Measurements from ENCODE around the gene C19orf12. TPM values are rescaled to one million over a fixed set of nuclear protein-coding genes. Genes with fewer than 3 reads are reported as not detected.

C19orf12 gene
- 10 to 100 TPM; 30.1 to 68.5 (median 47.0) TPM for total RNA-seq
- polyA plus RNA-seq: 10 to 100 TPM; 20.0 to 25.3 (median 25.0) TPM
- long read RNA-seq, donor 1, transcript C19orf12-201 (3 exons, 2,464 nt): major isoform, 13 of 18 reads
- long read RNA-seq, donor 1, partial matches to known transcripts: 0 of 18 reads
- long read RNA-seq, donor 1, other reads (novel, unspliced or antisense): 0 of 18 reads
- long read RNA-seq, donor 2, partial matches to known transcripts: 0 of 7 reads
- long read RNA-seq, donor 2, other reads (novel, unspliced or antisense): 0 of 7 reads
- long read RNA-seq, donor 3, partial matches to known transcripts: 0 of 3 reads
- long read RNA-seq, donor 3, other reads (novel, unspliced or antisense): 0 of 3 reads
- long read RNA-seq, donor 4, full-length matches to known transcripts: 11 of 18 reads
- long read RNA-seq, donor 4, partial matches to known transcripts: 0 of 18 reads
- long read RNA-seq, donor 4, other reads (novel, unspliced or antisense): 7 of 18 reads
- long read RNA-seq, donor 5, full-length matches to known transcripts: 73 of 84 reads
- long read RNA-seq, donor 5, partial matches to known transcripts: 0 of 84 reads
- long read RNA-seq, donor 5, other reads (novel, unspliced or antisense): 11 of 84 reads
- long read RNA-seq, donor 6, full-length matches to known transcripts: 8 of 9 reads
- long read RNA-seq, donor 6, partial matches to known transcripts: 0 of 9 reads
- long read RNA-seq, donor 6, other reads (novel, unspliced or antisense): 1 of 9 reads
- long read RNA-seq, donor 7, partial matches to known transcripts: 0 of 4 reads
- long read RNA-seq, donor 7, other reads (novel, unspliced or antisense): 0 of 4 reads
- long read RNA-seq, donor 8, transcript C19orf12-201 (3 exons, 2,464 nt): major isoform, 15 of 21 reads
- long read RNA-seq, donor 8, partial matches to known transcripts: 0 of 21 reads
- long read RNA-seq, donor 8, other reads (novel, unspliced or antisense): 0 of 21 reads
- long read RNA-seq, donor 9, transcript C19orf12-201 (3 exons, 2,464 nt): major isoform, 9 of 12 reads
- long read RNA-seq, donor 9, partial matches to known transcripts: 0 of 12 reads
- long read RNA-seq, donor 9, other reads (novel, unspliced or antisense): 0 of 12 reads
- long read RNA-seq, donor 10, full-length matches to known transcripts: 13 of 13 reads
- long read RNA-seq, donor 10, partial matches to known transcripts: 0 of 13 reads
- long read RNA-seq, donor 10, other reads (novel, unspliced or antisense): 0 of 13 reads

GRCh38 chr19:29714953-29715700 is at the start of gene C19orf12:
C19orf12 (minus strand) TSS chr19:29715261; CDS start chr19:29708413, 6,848 bp downstream.
- DNase-seq: peak; percentile 56 to 69 (median 64)
- Histone ChIP-seq H3K36me3 (replicated peaks in 1 of 2) (no peaks in the 10 kb centered on the region), H3K9me3 (replicated peaks in 1 of 3) (no peaks in the 10 kb centered on the region), H3K27ac (peak within 1 kb of the TSS; percentile 87 to 98 (median 97)), H3K4me1 (replicated peaks in 1 of 2) (peaks cover 26 to 34% of the 10 kb centered on the region in 2 donors), H3K4me3 (peak within 1 kb of the TSS; percentile 24 to 83 (median 74)), H3K27me3 (no peaks in the 10 kb centered on the region)
- intact Hi-C loops (cut with DNase I): loop anchor here (2.0 to 5.0 kb wide), 2 partner anchors 104 to 108 kb away; partner anchors contain the start of gene POP4 (in 1 of the 2)
- WGBS, 4 donors: 0 to 1% (median 0%) methylated on average over 8 to 72 of the region's 72 CpGs
- TF ChIP-seq POLR2A (IDR thresholded peaks at IDR 0.05) (peak; percentile 65 to 78), CTCF (IDR thresholded peaks at IDR 0.05) (no peak)

DNA sequence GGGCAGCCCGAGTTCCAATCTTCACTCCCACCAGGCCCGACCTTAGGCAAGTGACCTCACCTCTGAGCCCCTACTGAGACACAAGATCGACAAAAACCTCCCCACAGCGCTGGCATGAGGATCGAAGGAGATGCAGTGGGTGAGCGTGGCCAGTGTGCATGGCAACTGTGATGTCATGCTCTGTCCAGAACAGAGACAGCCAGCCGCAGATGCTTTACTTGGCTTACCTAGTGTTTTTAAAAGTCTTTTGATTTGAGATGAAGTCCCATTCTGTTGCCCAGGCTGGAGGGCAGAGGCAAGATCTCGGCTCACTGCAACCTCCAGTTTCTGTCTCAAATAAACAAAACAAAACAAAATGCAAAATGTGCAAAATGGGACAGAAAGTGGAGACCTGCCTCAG is 49.3 kb upstream of the C19orf12 start:
- Histone ChIP-seq H3K9me3 (replicated peaks in 1 of 3) (no peaks in the 10 kb centered on the region), H3K36me3 (replicated peaks in 1 of 2) (no peaks in the 10 kb centered on the region), H3K4me3 (no peak overlapping the region), H3K27me3 (no peaks in the 10 kb centered on the region), H3K4me1 (replicated peaks in 1 of 2) (no peaks in the 10 kb centered on the region), H3K27ac (no peak overlapping the region)
- DNase-seq: no peak
- TF ChIP-seq POLR2A (IDR thresholded peaks at IDR 0.05) (no peak), CTCF (IDR thresholded peaks at IDR 0.05) (no peak)
- intact Hi-C loops (cut with DNase I): no loop called here
- 90 to 92% (median 91%) methylated on average over 8 of the region's 8 CpGs for WGBS, 4 donors

DNA sequence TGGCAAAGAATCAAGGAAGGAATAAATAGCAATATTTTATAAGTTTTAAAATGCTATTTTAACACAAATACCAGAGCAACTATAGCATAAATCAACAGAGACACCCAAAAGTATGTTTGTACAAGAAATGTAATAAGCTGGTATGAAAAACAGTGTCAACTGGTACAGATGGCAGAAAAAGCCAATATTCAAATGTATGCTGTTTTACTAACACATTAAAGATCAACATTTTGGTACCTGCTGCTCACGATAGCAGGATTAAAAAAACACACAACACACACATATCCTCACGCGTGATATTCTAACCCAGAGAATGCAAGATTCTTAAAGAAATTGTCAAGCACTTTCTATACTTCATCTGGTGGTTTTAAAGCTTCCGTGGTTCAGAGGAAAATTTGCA is 48.1 kb upstream of the C19orf12 start:
- DNase-seq: no peak
- Histone ChIP-seq H3K36me3 (replicated peaks in 1 of 2) (no peaks in the 10 kb centered on the region), H3K9me3 (replicated peaks in 1 of 3) (no peaks in the 10 kb centered on the region), H3K27ac (no peak overlapping the region), H3K4me3 (no peak overlapping the region), H3K4me1 (replicated peaks in 1 of 2) (no peaks in the 10 kb centered on the region), H3K27me3 (no peaks in the 10 kb centered on the region)
- WGBS, 4 donors: 87 to 92% (median 91%) methylated on average over 4 of the region's 4 CpGs
- intact Hi-C loops (cut with DNase I): no loop called here
- TF ChIP-seq POLR2A (IDR thresholded peaks at IDR 0.05) (no peak), CTCF (IDR thresholded peaks at IDR 0.05) (no peak)

All from adrenal gland (tissue), 19 donors.